ENCODE measurements around the gene BUD23.
"Not testable (repeated sequence)": the region's sequence is repeated elsewhere in the genome, so short reads cannot be mapped to it uniquely, and the experiment has no call there.

Gene BUD23

DNA sequence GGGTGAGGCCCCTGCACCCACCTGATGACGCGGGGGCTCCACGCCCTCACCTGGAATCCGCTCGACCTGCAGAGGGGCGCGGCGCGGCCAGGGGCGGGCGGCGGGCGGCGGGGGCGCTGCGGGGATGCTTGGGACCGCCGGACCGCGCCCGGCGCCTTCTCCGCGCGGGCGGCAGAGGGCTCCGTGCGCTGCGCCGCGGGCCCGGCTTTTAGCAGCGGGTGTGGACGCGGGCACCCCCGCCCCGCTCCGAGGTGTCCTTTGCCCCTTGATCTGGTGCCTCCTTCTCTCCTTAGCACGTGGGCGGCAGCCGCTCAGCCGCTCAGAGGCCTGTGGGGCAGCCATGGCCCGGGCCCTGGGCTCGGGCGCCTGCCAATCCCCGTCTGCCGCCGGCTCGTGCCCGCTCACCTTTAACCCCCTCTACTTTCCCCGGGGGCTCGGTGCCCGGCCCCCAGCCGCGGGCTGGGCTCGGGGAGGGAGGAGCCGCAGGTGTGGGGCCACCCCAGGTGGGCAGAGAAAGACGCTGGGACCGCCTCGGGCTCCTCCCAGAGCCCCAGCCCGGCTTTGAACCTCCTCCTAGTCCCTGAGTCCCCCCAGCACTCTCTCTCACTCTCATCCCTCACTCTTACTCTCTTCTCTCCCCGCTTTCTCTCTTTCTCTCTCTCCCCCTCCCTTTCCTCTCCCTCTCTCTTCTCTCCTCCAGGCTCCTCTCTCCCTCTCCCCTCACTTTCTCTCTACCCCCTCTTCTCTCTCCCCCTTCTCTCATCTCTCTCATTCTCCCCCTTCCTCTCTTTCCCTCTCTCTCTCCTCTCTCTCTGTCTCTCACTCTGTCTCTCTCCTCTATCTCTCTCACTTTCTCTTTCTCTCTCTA, 35.4 kb upstream of the BUD23 start:
- DNase-seq (ENCODE audit: insufficient read length, low spot score), result peak; percentile 43
- no peak for FAIRE-seq
- TF ChIP-seq PAX5 (IDR thresholded peaks at IDR 0.05; ENCODE audit: insufficient read depth, low read length, severe bottlenecking) (no peak), POU2F2 (IDR thresholded peaks at IDR 0.05; ENCODE audit: low read depth, low read length) (no peak)

DNA sequence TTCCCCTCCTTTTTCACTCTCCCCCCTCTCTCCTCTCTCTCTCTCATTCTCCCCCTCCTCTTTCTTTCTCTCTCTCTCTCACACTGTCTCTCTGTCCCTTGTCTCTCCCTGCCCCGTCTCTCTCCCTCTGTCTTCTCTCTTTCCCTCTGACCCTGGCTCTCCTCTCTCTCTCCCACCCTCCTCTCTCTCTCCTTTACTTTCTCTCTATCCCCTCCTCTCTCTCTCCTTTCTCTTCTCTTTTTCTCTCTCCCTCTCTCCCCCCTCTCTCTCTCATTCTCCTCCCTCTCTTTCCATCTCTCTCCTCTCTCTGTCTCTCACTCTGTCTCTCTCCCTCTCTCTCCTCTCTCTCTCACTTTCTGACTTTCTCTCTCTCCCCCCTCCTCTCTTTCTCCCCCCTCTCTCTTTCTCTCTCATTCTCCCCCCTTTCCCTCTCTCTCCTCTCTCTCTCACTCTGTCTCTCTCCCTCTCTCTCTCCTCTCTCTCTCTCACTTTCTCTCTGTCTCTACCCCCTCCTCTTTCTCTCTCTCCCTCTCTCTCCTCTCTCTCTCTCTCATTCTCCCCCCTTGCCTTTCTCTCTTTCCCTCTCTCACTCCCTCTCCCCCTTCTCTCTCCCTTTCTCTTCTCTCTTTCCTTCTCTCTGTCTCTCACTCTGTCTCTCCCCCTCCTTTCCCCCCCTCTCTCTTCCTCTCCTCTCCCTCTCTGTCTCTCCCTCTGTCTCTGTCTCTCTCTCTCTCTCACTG, 34.6 kb upstream of the BUD23 start:
- no peak for DNase-seq (ENCODE audit: insufficient read length, low spot score)
- no peak for TF ChIP-seq POLR2AphosphoS5 (IDR thresholded peaks at IDR 0.05; ENCODE audit: low read depth, low read length)
- no peak for TF ChIP-seq TAF1 (IDR thresholded peaks at IDR 0.05; ENCODE audit: low read depth, low read length)
- no peak for TF ChIP-seq POLR2A (IDR thresholded peaks at IDR 0.05; ENCODE audit: low read depth, low read length)
- no peak for TF ChIP-seq SPI1 (IDR thresholded peaks at IDR 0.05; ENCODE audit: low read depth, low read length)
- TF ChIP-seq POU2F2 (IDR thresholded peaks at IDR 0.05; ENCODE audit: low read depth, low read length), result no peak
- TF ChIP-seq PAX5 (IDR thresholded peaks at IDR 0.05; ENCODE audit: insufficient read depth, low read length, severe bottlenecking), result no peak
- no peak for FAIRE-seq

DNA sequence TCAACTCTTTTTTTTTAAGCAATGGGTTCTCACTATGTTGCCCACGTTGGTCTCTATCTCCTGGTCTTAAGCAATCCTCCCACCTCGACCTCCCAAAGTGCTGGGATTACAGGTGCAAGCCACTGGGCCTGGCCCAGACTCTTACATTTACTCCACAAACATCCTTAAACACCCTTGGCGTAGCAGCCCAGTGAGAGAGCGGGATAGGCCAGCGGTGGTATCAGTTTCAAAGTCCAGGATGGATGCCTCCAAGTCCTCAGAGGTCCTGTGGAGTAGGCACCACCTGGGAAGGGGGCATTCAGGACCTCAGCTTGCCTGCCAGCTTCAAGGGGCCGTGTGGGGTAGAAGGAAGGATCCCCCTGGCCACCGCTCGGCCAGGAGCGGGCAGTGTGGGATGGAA, 33.8 kb upstream of the BUD23 start:
- DNase-seq (ENCODE audit: insufficient read length, low spot score), result no peak
- no peak for FAIRE-seq
- TF ChIP-seq POLR2AphosphoS5 (IDR thresholded peaks at IDR 0.05; ENCODE audit: low read depth, low read length) (no peak), POLR2A (IDR thresholded peaks at IDR 0.05; ENCODE audit: low read depth, low read length) (no peak), PAX5 (IDR thresholded peaks at IDR 0.05; ENCODE audit: insufficient read depth, low read length, severe bottlenecking) (no peak), POU2F2 (IDR thresholded peaks at IDR 0.05; ENCODE audit: low read depth, low read length) (no peak), TAF1 (IDR thresholded peaks at IDR 0.05; ENCODE audit: low read depth, low read length) (no peak), SPI1 (IDR thresholded peaks at IDR 0.05; ENCODE audit: low read depth, low read length) (no peak)

- TF ChIP-seq SPI1 (IDR thresholded peaks at IDR 0.05; ENCODE audit: low read depth, low read length), result no peak
- no peak for TF ChIP-seq TAF1 (IDR thresholded peaks at IDR 0.05; ENCODE audit: low read depth, low read length)
- TF ChIP-seq PAX5 (IDR thresholded peaks at IDR 0.05; ENCODE audit: insufficient read depth, low read length, severe bottlenecking), result no peak
- no peak for TF ChIP-seq POU2F2 (IDR thresholded peaks at IDR 0.05; ENCODE audit: low read depth, low read length)
- TF ChIP-seq POLR2AphosphoS5 (IDR thresholded peaks at IDR 0.05; ENCODE audit: low read depth, low read length), result no peak
- no peak for TF ChIP-seq POLR2A (IDR thresholded peaks at IDR 0.05; ENCODE audit: low read depth, low read length)
- DNase-seq (ENCODE audit: insufficient read length, low spot score) (no peak), FAIRE-seq (no peak)
Measured at GRCh38 chr7:73650524-73650923, 32.9 kb upstream of the BUD23 start.

DNA sequence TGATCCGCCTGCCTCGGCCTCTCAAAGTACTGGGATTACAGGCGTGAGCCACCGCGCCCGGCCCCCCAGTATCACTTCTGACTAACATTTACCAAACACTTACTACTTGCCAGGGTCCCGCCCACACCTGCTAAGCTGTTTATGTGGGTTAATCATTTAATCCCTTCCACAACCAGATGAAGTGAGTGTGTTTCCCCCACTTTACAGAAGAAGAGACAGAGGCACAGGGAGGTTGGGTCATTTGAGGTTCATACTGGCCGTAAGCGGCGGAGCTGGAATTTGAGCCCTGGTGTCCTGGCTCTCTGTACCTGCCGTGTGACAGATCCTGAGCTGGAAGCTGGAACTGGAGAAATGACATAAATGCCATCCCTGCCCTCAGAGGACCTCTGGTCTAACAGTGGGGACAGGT, 30.9 kb upstream of the BUD23 start:
- FAIRE-seq (no peak), DNase-seq (ENCODE audit: insufficient read length, low spot score) (no peak)
- TF ChIP-seq POLR2AphosphoS5 (IDR thresholded peaks at IDR 0.05; ENCODE audit: low read depth, low read length) (no peak), SPI1 (IDR thresholded peaks at IDR 0.05; ENCODE audit: low read depth, low read length) (no peak), TAF1 (IDR thresholded peaks at IDR 0.05; ENCODE audit: low read depth, low read length) (no peak)

GRCh38 chr7:73655309-73655708, 28.1 kb upstream of the BUD23 start:
- not testable (repeated sequence) for FAIRE-seq; DNase-seq (ENCODE audit: insufficient read length, low spot score)

GRCh38 chr7:73659983-73660382, 23.4 kb upstream of the BUD23 start:
- FAIRE-seq, result no peak

GRCh38 chr7:73660594-73660993, 22.8 kb upstream of the BUD23 start:
- not testable (repeated sequence) for FAIRE-seq; DNase-seq (ENCODE audit: insufficient read length, low spot score)

More at GRCh38 chr7:73659983-73660382, 23.4 kb upstream of the BUD23 start:
- TF ChIP-seq SPI1 (IDR thresholded peaks at IDR 0.05; ENCODE audit: low read depth, low read length) (no peak), TAF1 (IDR thresholded peaks at IDR 0.05; ENCODE audit: low read depth, low read length) (no peak), POU2F2 (IDR thresholded peaks at IDR 0.05; ENCODE audit: low read depth, low read length) (no peak), PAX5 (IDR thresholded peaks at IDR 0.05; ENCODE audit: insufficient read depth, low read length, severe bottlenecking) (no peak), POLR2AphosphoS5 (IDR thresholded peaks at IDR 0.05; ENCODE audit: low read depth, low read length) (no peak), POLR2A (IDR thresholded peaks at IDR 0.05; ENCODE audit: low read depth, low read length) (no peak)
- DNase-seq (ENCODE audit: insufficient read length, low spot score), result no peak

DNA sequence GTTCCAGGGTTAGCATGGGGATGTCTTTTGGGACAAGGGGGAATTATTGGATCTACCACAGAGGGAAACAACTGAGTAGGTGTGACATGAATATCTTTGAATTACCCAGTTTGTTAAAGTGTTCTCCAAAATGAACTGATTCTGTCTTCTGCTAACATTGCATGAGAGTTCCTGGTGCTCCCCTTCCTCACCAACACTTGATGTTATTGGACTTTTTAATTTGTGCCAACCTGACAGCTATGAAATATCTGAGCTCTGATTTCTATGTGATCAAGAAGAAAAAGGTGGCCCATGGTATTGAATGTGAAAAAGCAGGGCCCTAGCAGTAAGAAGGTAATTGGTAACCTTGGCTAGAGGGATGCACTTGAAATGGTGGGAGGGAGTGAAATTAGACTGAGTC, 20.4 kb upstream of the BUD23 start:
- FAIRE-seq, result no peak
- DNase-seq (ENCODE audit: insufficient read length, low spot score), result no peak

DNA sequence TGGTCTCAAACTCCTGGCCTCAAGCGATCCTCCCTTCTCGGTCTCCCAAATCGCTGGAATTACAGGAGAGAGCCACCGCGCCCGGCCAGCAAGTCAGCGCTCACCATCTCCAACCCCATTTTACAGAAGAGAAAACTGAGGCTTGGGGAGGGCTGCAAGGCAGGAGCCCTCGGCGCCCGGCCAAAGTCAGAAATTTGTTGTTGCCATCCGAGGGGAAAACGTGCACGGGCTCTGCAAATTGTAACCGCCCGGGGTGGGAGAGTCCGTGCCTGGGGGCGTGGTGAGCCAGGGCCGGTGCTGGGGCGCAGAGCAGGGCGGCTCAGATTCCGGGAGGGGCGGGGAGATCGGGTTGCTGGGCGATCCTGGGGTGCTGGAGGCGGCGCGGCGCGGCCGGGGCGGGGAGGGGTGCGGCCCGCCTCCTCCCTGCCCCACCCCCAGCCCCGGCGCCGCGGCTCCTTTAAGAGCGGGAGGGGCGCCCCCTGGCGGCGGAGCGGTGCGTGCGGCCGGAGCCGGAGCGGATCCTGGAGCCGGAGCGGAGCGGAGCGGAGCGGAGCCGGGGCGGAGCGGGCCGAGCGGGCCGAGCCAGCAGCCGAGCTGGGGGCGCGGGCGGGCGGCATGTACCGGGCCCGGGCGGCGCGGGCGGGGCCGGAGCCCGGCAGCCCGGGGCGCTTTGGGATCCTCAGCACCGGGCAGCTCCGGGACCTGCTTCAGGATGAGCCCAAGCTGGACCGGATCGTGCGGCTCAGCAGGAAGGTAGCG, 15.9 kb upstream of the BUD23 start, which contains the start of gene VPS37D:
Gene VPS37D (plus strand): TSS at position 488 of the 759 bp plus-strand sequence. CDS start 128 bp downstream, at position 616.
- DNase-seq (ENCODE audit: insufficient read length, low spot score) (peak; percentile 99), FAIRE-seq (peak; percentile 93)
- TF ChIP-seq POU2F2 (IDR thresholded peaks at IDR 0.05; ENCODE audit: low read depth, low read length), result no peak
- no peak for TF ChIP-seq POLR2AphosphoS5 (IDR thresholded peaks at IDR 0.05; ENCODE audit: low read depth, low read length)
- peak; percentile 76 for TF ChIP-seq PAX5 (IDR thresholded peaks at IDR 0.05; ENCODE audit: insufficient read depth, low read length, severe bottlenecking)
- TF ChIP-seq TAF1 (IDR thresholded peaks at IDR 0.05; ENCODE audit: low read depth, low read length), result no peak
- TF ChIP-seq POLR2A (IDR thresholded peaks at IDR 0.05; ENCODE audit: low read depth, low read length), result no peak

More for the DNA sequence above, 20.4 kb upstream of the BUD23 start:
- TF ChIP-seq POU2F2 (IDR thresholded peaks at IDR 0.05; ENCODE audit: low read depth, low read length) (no peak), TAF1 (IDR thresholded peaks at IDR 0.05; ENCODE audit: low read depth, low read length) (no peak), POLR2A (IDR thresholded peaks at IDR 0.05; ENCODE audit: low read depth, low read length) (no peak), PAX5 (IDR thresholded peaks at IDR 0.05; ENCODE audit: insufficient read depth, low read length, severe bottlenecking) (no peak), POLR2AphosphoS5 (IDR thresholded peaks at IDR 0.05; ENCODE audit: low read depth, low read length) (no peak), SPI1 (IDR thresholded peaks at IDR 0.05; ENCODE audit: low read depth, low read length) (no peak)
